ENCODE results near the gene PIGK.

PIGK gene

GRCh38 chr1:77089756-77090155, 129.5 kb downstream of the PIGK start:
- no peak for DNase-seq

- DNase-seq = no peak
Measured at GRCh38 chr1:77085109-77085508, 134.1 kb downstream of the PIGK start.

- no peak for DNase-seq
Measured at GRCh38 chr1:77084457-77084856, 134.8 kb downstream of the PIGK start.

DNA sequence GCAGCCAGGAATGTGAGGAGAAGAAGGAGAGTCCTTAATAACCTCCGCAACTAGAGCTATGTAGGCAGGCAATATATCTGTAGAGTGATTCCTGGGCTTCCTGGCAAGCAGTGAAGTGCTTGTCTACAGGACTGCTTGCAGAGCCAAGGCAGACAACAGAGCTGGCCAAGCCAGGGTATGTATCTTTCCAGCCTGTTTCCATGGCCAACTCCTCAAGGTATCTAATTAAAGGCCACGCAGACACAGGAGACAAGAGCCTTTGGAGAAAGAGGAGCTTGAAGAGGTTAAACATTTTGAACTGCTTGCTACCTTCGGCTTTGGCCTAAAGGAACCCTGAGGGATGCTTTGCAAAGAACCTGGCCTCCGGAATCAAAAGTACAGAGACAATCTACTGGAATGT, 137.4 kb downstream of the PIGK start:
- DNase-seq = no peak

- no peak for DNase-seq
Measured at GRCh38 chr1:77076759-77077158, 142.5 kb downstream of the PIGK start.

- no peak for DNase-seq
Measured at GRCh38 chr1:77068013-77068412, 151.2 kb downstream of the PIGK start.

DNA sequence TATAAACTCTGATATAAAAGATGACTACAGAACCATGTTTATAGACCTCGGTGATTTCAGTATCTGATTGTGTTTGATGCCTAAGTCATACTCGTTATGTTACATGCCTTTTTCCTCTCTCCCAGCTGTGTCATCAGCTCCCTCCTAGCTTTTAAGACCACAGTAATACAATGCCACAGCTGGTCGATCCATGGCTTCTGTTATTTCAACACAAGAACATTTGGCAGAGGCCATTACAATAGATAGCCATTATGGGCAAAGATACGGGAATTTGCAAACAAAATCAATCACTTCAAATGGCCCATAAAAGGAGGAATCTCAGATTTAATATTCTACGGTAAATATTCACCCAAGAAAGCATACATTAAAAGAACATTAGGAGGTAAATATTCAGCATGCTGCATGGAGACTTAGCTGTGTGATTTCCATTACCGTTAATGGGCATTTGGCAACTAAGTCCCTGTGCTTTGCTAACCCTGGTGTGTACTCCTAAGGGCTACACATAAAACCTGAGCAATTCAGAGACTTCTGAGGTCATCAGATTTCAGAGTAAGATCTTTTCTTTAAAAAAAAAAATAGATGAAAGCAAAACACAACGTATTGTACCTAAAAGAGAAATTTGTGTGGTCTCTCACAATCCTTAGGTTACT, 153.4 kb downstream of the PIGK start:
- DNase-seq = no peak

- no peak for DNase-seq
Measured at GRCh38 chr1:77064246-77064645, 155.0 kb downstream of the PIGK start.

GRCh38 chr1:77063118-77063517, 156.1 kb downstream of the PIGK start:
- no peak for DNase-seq

DNA sequence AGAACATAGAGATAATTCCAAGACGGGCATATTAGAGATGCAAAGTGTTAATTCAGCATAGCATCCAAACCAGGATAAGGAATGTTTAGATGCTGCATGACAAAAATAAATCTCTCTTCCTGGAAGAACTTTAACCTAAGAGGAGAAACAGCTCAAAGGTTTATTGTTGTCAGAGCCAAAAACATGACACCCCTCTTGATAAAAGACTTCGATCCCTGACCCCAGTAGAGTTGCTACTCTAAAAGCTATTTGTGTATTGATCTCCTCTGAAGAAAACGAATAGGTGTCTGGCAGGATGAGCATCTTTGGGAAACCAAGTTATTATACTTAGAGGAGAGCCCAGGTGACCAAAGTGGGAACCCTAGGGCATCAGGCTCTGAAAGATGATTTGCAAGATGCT, 158.1 kb downstream of the PIGK start:
- no peak for DNase-seq

DNA sequence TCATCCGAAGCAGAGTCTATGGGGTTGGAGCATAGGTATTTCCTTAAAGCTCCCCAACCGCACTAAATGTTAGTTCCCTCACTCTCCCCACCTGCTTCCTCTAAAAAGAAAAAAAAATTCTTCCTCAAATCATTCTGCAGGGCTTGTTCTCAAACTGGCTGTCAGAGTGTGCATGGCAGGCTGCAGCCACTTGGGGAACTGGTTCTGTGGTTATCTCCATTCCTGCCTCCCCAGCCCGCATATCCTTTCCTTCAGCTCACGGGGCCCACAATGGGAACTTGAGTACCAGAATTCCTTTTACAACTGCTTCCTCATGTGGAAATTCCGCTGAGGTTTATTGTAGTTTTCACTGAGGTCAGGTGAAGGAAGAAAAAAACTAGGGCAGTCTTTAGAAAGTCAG, 159.2 kb downstream of the PIGK start:
- no peak for DNase-seq

GRCh38 chr1:77057994-77058585, 161.1 kb downstream of the PIGK start:
- no peak for DNase-seq

DNA sequence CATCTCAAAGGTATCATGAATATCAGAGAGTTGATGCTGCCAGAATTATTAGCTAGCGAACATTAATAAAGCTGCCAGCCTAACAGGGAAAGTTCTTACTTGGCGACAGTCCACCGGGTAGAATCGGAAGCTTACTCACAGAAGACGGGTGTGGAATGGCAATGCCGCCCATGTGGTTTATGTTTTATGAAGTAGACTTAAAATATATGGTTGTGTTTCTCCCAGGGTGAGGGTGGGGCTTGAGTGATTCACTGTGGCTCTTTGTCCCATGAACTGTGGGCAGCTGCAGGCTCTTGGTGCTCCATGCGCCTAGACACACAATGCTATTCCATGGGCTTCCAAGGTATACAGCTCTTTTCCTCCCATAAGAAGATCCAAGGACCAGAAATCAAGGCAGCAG, 162.7 kb downstream of the PIGK start:
- DNase-seq = no peak

GRCh38 chr1:77051425-77051824, 167.8 kb downstream of the PIGK start:
- DNase-seq = no peak

DNA sequence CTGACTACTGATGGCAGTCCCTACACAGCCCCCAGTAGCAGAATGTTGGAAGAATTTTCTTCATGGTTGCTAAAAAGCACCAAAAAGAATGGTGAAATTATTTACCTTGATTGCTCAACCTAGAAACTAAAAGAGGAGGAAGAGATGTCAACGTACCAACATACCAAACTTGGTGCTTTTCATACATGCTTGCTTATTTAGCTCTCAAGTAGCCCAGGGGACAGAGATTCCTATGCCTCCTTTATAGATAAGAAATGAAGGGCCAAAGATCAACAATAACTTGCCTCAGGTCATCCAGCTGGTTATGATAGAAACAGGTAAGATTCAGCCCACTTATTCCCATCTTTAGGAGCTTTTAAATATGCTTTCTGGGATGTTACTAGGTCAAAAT, 170.6 kb downstream of the PIGK start:
- DNase-seq = no peak

DNA sequence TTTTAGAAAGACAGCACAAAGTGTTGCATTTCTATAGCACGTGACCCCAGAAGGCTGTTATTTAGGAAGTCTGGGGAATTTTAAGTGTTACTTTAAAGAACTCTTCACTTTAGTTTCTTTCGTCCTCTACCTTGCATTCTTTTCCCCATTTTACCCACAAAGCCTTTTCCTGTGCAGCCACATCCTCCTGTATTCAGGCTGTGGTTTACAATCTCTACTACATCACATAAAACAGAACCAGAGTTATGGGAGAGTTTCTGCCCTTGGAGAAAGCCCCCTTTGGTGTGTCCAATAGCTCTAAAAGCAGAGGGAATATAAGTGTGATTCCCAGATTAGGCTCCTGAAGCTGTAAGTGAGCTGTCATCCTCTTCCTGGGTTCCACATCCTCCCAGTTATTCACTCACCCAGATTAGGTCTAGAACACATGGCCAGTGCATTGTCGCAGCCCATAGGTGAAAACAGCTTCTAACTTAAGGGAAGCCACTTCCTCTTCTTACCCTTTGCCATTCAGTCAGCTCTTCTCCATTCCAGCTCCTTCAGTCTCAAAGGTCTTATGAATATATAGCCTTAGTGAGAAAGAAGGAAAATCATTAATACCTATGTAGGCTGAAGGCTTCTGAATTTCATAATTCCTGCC, 171.1 kb downstream of the PIGK start:
- no peak for DNase-seq

DNA sequence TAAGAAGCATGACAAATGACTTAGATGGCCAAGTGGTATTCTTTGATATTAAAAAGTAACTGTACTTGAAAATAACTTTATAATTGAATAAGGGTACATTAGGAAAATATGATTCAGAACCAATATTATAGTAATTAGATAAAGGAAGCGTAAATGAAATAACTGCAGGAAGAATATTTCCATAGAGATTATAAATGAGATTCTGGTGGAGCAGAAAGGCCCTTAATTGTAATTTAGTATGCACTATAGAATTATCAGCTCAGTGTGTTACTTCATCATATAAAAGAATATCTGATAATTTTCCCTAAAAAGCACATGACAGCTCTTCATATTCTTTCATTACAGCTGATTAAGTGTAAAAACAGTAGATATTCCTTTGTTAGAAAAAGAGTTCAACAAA, 171.7 kb downstream of the PIGK start:
- no peak for DNase-seq

DNA sequence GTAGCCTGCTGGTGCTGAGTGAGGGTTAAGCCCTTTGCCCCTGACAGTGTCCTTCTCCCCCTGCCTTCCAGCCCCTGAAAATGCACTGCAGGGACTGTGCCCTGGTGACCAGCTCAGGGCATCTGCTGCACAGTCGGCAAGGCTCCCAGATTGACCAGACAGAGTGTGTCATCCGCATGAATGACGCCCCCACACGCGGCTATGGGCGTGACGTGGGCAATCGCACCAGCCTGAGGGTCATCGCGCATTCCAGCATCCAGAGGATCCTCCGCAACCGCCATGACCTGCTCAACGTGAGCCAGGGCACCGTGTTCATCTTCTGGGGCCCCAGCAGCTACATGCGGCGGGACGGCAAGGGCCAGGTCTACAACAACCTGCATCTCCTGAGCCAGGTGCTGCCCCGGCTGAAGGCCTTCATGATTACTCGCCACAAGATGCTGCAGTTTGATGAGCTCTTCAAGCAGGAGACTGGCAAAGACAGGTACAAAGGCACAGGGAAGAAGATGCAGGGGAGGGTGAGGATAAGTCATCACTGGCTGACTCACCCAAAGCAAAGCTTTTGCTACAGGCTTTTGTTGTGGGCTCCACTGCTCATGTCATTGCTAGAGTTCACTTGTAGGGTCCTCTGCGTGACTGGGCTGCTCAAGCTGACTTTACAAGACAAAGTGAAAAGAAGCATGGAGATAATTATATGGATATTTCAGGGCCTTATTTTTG, 174.9 kb downstream of the PIGK start:
- DNase-seq = no peak

DNA sequence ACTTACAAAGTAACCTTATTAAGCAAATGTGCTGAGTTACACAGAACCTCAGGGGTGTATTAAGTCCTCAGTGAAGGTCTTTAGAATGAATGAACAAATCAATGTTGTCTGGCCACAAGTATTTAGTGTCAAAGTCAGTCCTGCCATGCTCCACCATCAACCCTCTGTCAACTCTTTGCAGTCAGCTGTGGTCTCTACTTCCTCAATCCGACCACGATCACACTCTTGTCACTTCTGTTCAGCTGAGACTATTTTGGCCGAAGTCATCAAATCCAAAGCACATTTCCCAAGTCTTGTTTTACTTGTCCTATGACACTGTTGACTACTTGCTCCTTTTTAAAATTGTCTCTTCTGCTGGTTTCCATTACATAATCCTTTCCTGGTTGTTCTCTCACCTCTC, 178.4 kb downstream of the PIGK start:
- no peak for DNase-seq

DNA sequence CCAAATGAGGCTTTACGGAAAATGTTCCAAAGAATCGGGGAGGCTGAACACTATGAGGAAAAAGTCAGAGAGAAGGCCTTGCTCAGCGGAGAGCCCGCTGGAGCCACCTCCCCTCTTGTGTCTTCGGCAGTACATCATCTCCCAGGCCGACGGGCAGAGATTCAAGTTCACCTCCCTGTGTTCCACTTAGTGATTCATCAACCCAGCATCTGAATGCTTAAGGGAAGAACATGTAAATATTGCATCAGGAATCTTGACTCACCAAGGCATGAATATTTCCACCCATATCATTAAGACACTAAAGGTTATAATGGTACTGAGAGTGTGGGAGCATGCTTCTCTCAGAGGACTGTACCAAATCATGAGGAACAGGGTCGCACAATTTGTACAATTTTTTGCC, 179.5 kb downstream of the PIGK start:
- no peak for DNase-seq

- DNase-seq = no peak
Measured at GRCh38 chr1:77039111-77039510, 180.1 kb downstream of the PIGK start.
